Stimulated activated naive CD8-positive, alpha-beta T cell treated with anti-CD3 and anti-CD28 coated beads, Interleukin-15, amount 100 ng/mL, for 72 hours (primary cell): Measurements from ENCODE around the gene VSTM2L.
"Not testable (repeated sequence)": the region's sequence is repeated elsewhere in the genome, so short reads cannot be mapped to it uniquely, and the experiment has no call there.

Source experiments
- ATAC-seq: fragments of 150-1000 bp; cut with Tn5 transposase; 2 replicates; pipeline ENCODE4 v1.10.0; 2021; ENCODE audit warnings: mild to moderate bottlenecking, moderate library complexity
- DNase-seq, 2 donors: peaks; one replicate each; pipeline ENCODE4 v3.0.0; 2021 to 2022
- H3K27ac Mint-ChIP-seq, 2 donors: one replicate each; pipeline ENCODE4 v1.8.0; 2022; ENCODE audit warnings: mild to moderate bottlenecking in 2 of 2, mixed read lengths in 2 of 2, moderate library complexity in 2 of 2
- H3K27me3 Mint-ChIP-seq: one replicate; pipeline ENCODE4 v1.8.0; 2022; ENCODE audit warnings: mixed read lengths
- H3K4me1 Mint-ChIP-seq: one replicate; pipeline ENCODE4 v1.8.0; 2022; ENCODE audit warnings: mild to moderate bottlenecking, mixed read lengths
- H3K4me3 Mint-ChIP-seq, 2 donors: one replicate each; pipeline ENCODE4 v1.8.0; 2022; ENCODE audit warnings: mild to moderate bottlenecking in 2 of 2, mixed read lengths in 2 of 2, moderate library complexity in 1 of 2
- H3K9me3 Mint-ChIP-seq, 2 donors: one replicate each; pipeline ENCODE4 v1.8.0; 2022; ENCODE audit warnings: mixed read lengths in 2 of 2

The VSTM2L gene, protein sequence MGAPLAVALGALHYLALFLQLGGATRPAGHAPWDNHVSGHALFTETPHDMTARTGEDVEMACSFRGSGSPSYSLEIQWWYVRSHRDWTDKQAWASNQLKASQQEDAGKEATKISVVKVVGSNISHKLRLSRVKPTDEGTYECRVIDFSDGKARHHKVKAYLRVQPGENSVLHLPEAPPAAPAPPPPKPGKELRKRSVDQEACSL

DNA sequence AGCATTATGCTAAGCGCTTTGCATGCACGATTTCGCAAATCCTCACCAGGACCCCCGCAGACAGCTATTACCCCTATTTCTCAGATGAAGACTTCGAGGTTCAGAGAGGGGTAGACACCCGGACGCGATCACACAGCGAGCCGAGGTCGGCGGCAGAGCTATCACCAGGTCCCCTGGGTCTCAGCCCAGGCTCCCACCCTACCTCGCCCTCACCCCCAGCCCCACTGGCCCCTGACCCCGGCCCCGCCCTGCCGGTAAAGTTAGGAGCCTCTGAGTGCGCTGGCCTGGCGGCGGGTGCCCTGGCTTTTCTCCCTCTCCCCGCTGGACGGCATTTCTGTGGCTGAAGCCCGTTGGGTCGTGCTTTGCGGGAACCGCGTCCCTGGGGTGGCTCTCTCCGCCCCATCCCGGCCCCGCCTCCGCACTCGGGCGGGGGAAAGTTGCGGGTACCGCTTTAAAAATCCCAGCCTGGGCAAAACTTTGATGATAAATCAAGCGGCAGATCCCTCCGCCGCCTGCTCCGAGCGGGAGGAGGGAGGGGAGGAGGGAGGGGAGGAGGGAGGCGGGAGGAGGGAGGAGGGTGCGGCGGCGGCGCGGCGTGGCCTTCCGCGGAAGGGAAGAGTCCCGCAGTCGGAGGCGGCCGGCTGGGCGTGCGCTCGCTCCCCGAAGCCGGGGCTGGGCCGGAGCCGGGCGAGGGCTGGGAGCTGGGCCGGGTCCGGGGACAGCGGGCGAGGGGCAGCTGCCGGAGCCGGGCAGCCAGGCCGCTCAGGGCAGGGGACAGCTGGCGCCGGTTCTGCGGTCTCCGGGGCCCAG lies at the start of gene VSTM2L:
Gene VSTM2L (plus strand): TSS at position 624 of the 810 bp plus-strand sequence. CDS start 224 bp downstream, outside the sequence.
- Mint-ChIP-seq H3K27ac (peak within 1 kb of the TSS in 1 of 2 donors; percentile 77), H3K4me3 (peak within 1 kb of the TSS; percentile 50 to 69), H3K27me3 (peaks cover 83% of the 10 kb centered on the region), H3K4me1 (peaks cover 13% of the 10 kb centered on the region), H3K9me3 (no peaks in the 10 kb centered on the region)
- peak; percentile 21 for ATAC-seq
- no peak for DNase-seq

DNA sequence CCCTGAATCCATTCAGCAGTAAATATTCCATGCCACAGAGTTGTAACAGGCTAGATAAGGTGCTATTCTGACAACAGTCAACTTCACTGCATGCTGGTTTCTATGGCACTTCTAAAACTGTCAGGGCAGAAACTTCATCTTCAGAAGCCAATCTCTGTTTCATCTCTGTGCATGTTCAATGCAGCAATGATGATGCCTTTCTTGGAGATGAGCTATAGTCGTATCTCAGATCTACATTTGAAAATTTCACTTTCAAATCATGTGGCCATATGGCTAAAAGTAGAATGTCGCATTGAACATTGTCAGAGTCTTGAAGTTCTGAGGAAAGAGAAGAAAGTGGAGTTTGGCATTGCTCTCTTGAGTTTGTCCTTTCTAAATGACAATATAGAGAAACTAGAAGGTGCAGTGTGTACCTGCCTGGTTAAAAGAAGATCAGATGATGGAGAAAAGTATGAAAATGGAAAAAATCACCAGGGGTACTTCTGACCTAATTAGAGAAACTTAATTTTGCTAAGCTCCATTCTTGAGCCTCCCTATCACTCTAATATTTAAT lies 49.0 kb upstream of the VSTM2L start:
- H3K27ac Mint-ChIP-seq: peak overlapping the region in 1 of 2 donors; percentile 73
- H3K4me1 Mint-ChIP-seq: no peaks in the 10 kb centered on the region
- no peaks in the 10 kb centered on the region for H3K27me3 Mint-ChIP-seq
- ATAC-seq: no peak
- no peaks in the 10 kb centered on the region for H3K9me3 Mint-ChIP-seq
- no peak overlapping the region for H3K4me3 Mint-ChIP-seq
- no peak for DNase-seq

DNA sequence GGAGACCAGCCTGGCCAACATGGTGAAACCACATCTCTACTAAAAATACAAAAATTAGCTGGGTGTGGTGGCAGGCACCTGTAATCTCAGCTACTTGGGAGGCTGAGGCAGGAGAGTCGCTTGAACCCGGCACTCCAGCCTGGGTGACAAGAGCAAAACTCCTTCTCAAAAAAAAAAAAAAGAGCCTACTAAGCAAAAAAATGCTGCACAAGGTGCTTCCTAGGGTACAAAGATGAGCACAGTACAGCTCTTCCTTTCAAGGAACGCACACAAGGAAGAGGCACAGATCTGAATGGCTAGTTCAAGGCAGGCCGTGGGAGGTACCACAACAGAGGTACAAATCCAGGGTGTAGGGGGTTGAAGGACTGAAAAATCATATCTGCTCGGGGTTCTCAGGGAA lies 46.9 kb upstream of the VSTM2L start:
- H3K4me1 Mint-ChIP-seq, H3K9me3 Mint-ChIP-seq, ATAC-seq, H3K4me3 Mint-ChIP-seq, H3K27me3 Mint-ChIP-seq, DNase-seq: not testable (repeated sequence)
- peak overlapping the region; percentile 45 to 77 for H3K27ac Mint-ChIP-seq

DNA sequence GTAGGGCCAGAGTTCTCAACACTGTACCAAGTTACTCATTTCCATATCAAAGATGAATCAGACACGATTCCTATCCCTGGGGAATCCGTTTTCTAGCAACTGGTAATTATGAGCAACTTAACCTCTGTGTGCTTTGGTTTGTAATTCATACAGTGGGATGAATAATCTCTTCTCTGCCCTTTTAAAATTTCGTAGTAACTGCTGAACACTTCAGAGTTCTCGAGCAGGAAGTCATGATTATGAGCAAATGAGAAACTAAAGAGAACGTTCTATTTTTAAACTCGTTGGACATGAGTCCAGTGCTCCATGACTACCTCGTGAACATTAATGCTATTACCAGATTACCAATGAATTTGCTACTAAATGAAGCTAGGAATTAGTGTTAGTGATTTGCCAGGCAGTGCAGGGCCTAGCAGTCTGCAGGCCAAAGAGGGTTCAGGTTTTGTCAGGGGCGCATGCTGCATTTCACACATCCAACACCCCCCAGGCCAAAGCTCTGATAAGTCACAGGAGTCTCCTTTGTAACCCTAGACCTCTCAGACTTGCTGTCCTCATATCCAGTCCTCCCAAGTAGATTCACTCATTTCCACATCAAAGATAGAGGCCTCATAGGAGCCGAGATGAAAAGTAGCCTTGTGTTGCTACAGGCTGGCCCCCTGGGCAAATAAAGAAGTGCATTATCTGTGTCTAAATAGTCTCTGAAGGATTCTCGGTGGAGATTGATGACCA lies 45.8 kb upstream of the VSTM2L start:
- Mint-ChIP-seq H3K27ac (no peak overlapping the region), H3K4me3 (no peak overlapping the region), H3K9me3 (no peaks in the 10 kb centered on the region), H3K4me1 (no peaks in the 10 kb centered on the region), H3K27me3 (no peaks in the 10 kb centered on the region)
- ATAC-seq (no peak), DNase-seq (no peak)

DNA sequence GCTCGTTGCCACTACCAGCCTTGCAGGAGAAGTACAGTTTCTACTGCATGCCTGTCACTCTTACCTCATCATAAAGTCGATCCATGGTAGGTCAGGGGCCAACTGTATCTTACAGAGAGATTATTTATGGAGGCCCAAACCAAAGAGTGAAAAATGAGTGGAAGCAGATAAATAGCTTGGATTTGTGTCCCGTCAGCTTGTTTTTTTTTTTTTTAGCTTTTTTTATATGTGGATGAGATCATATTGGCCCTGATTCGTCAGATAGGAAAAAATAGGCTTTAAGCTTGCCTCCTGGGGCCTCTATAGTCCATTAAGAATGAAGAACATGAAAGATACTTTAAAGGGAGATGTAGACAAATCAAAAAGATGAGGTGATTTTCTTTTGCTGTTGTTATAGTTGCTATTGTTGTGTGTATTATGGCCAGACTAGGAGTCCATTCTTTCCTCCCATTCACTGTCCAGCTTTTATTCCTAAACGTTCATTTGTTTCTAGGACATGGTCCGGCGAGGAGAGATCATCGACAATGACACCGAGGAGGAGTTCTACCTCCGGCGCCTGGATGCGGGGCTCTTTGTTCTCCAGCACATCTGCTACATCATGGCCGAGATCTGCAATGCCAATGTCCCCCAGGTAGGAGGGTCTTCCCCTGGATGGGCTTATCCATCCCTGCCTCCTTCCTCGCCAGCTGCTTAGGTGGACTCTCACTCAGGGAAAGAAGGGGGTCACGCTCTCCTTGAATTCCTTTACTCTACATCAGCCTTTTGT lies 43.3 kb upstream of the VSTM2L start:
- no peaks in the 10 kb centered on the region for H3K4me1 Mint-ChIP-seq
- DNase-seq (no peak), ATAC-seq (no peak)
- no peak overlapping the region for H3K4me3 Mint-ChIP-seq
- H3K27ac Mint-ChIP-seq: no peak overlapping the region
- no peaks in the 10 kb centered on the region for H3K27me3 Mint-ChIP-seq
- H3K9me3 Mint-ChIP-seq: no peaks in the 10 kb centered on the region

DNA sequence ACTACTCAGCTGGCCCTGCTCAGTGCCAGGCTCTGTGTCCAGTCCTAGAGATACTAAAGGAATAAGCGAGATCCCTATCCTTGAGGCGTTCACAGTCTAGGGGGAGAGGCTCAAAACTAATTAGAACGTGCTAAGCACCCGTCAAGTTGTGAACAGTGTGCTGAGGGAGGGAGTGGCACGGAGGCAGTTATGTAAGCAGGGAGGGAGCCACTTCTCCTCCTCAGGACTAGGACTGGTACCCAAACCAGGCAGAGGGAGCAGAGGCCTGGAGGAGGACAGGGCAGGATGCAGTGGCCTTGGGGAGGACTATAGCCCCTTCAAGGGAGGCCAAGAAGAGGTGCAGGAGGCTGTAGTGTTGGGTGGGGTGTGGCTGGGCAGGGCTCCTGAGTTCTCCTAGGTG lies 39.6 kb upstream of the VSTM2L start:
- Mint-ChIP-seq H3K4me1 (no peaks in the 10 kb centered on the region), H3K4me3 (no peak overlapping the region), H3K27ac (peak overlapping the region in 1 of 2 donors; percentile 90), H3K27me3 (no peaks in the 10 kb centered on the region), H3K9me3 (no peaks in the 10 kb centered on the region)
- ATAC-seq (no peak), DNase-seq (no peak)

DNA sequence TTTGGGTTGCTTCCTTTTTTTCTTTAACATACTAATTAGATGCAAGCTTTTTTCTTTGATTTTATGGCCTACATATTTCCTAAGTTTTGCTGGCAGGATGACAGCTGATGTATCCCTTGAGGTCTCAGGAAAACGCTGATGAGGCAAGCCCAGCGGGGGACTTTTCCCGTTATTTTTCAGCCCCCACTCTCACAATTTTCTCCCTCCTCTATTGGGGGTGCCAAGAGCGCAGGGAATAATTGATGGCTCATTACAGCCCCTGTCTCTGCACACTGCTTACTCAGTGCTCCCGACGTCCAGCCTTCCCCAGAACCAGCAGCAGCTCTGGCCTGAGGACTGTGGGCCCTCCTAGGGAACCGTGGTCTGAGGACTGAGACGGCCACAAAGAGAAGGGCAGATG lies 38.6 kb upstream of the VSTM2L start:
- ATAC-seq (no peak), DNase-seq (no peak)
- Mint-ChIP-seq H3K4me1 (no peaks in the 10 kb centered on the region), H3K27me3 (no peaks in the 10 kb centered on the region), H3K9me3 (no peaks in the 10 kb centered on the region), H3K4me3 (no peak overlapping the region), H3K27ac (no peak overlapping the region)

DNA sequence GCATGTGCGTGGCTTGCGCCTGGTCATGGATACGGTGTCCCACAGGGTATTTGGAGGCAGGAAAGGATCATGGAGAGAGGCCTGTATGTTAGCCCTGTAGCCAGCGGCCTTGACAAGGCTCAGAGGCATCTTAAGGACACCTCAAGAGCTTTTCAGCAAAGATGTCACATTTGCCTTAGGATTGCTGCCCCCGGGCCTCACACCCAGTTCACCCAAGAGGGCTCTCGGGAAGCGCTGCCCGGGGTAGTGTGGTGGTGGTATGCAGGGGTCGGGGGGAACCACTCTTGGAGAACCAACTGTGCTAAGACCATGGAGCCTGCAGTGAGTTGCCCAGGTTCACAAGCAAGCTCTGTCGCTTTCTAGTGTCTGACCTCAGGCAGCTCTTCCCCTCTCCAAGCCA lies 36.9 kb upstream of the VSTM2L start:
- no peaks in the 10 kb centered on the region for H3K4me1 Mint-ChIP-seq
- H3K4me3 Mint-ChIP-seq: no peak overlapping the region
- H3K27me3 Mint-ChIP-seq: no peaks in the 10 kb centered on the region

DNA sequence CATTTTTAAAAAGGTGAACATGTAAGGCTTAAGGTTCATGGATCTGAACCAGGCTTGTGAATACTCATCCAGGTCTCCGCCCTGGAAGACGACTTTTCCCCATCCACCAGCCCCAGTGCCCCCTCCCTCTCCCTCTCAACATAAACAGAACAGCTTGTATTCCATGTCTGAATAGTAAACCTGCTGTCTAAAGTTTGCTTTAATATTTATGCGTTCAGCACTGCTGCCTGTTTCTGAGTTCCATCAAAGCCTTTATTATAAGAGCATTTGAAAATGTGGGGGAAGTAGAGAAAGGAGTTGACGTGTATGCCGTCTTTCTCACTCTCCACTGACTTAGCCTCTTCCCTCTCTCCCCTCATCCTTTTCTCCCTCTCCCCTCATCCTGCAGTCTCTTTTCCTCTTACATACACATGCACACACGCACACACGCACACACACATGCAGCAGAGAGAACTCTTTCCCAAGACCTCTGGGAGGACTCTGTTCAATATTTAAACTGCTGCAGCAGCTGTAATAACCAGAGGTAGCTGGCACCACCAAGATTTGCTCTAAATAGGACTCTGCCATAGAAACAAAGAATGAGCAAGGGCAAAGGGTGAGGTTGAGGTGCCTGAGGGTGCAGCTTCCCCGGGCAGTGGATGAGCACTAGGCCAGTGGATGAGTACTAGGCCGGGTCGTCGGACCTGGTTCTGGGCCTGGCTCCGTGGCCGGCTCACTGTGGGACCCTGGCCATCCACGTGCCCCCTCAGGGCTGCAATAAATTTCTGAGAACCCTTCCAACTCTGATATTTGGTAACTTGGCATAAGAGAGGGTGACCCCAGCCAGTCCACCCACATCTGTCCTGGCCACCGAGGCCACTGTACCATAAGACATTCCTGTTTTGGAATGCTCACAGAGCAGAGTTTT lies 35.4 kb upstream of the VSTM2L start:
- DNase-seq: no peak
- ATAC-seq: no peak
- H3K27ac Mint-ChIP-seq: no peak overlapping the region
- H3K27me3 Mint-ChIP-seq: no peaks in the 10 kb centered on the region
- no peak overlapping the region for H3K4me3 Mint-ChIP-seq
- no peaks in the 10 kb centered on the region for H3K4me1 Mint-ChIP-seq
- no peaks in the 10 kb centered on the region for H3K9me3 Mint-ChIP-seq

More for the DNA sequence above, 36.9 kb upstream of the VSTM2L start:
- Mint-ChIP-seq H3K9me3 (no peaks in the 10 kb centered on the region), H3K27ac (no peak overlapping the region)
- DNase-seq: no peak
- no peak for ATAC-seq

DNA sequence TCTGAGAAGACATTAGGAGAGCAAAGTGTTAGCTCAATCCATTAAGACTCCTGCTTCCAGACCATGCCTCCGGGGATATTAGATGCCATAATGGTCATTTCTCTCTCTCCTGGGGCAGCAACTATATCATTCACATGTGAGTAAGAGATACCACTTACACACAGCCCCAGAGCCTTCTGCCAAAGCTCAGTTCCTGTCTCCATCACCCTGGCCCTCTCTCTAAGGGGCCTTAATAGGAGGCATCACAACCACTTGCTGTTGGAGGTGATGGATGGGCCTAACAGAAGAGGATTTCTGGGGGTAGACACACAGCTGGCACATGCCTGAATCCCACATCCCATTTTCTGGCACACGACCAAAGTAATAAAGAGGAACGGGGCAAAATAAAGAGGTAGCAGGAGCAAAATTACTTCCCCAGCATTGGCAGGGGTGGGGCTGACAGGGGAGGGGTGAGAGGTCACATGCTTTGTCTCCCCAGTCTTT lies 34.0 kb upstream of the VSTM2L start:
- DNase-seq (no peak), ATAC-seq (no peak)
- H3K4me1 Mint-ChIP-seq: no peaks in the 10 kb centered on the region
- no peak overlapping the region for H3K4me3 Mint-ChIP-seq
- no peaks in the 10 kb centered on the region for H3K9me3 Mint-ChIP-seq
- H3K27me3 Mint-ChIP-seq: no peaks in the 10 kb centered on the region
- no peak overlapping the region for H3K27ac Mint-ChIP-seq

DNA sequence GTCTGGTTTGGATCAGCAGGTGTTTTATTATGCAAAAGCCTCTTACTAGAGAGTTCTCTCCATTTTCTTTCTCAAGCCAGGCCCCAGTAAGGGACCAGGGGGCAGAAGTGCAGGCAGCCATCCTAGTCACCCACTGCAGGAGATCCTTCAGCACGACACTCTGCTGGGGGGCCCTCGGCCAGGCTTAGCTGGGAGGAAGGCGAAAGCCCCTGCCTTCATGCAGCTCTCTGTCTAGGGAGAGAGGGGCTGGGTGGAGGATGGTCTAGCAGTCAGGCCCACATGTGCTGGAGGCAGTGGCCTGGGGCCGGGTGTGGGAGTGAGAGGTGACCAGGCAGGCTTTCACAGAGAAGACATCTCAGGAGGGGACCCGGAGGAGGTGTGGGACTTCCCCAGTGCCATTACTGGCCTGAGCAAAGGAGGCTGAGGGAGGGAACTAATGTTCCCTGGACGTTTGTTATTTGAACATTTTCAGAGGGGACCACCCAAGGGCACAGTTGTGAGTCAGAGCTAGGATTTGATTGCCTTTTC lies 33.5 kb upstream of the VSTM2L start:
- Mint-ChIP-seq H3K27me3 (no peaks in the 10 kb centered on the region), H3K4me3 (no peak overlapping the region), H3K9me3 (no peaks in the 10 kb centered on the region), H3K27ac (no peak overlapping the region), H3K4me1 (no peaks in the 10 kb centered on the region)
- ATAC-seq: no peak
- no peak for DNase-seq

DNA sequence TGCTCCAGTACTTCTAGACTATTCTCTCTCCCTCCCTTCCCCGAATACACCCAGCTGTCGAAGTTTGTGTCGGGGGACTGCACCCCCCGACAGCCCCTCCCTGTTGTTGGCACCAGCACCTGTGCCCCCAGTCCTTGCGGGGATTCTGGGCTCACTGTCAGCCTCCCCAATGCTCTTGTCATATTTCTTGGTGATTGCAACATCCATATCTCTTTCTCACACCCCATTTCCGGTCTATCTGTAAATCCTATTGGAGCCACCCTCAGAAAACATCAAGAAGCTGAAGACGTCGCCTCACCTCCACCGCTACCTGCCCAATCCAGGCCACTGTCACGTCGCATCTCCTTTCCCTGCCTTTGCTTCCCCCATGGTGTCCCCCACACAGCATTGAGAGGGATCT lies 32.6 kb upstream of the VSTM2L start:
- peak overlapping the region; percentile 19 to 71 for H3K27ac Mint-ChIP-seq
- H3K27me3 Mint-ChIP-seq: no peaks in the 10 kb centered on the region
- no peaks in the 10 kb centered on the region for H3K9me3 Mint-ChIP-seq

DNA sequence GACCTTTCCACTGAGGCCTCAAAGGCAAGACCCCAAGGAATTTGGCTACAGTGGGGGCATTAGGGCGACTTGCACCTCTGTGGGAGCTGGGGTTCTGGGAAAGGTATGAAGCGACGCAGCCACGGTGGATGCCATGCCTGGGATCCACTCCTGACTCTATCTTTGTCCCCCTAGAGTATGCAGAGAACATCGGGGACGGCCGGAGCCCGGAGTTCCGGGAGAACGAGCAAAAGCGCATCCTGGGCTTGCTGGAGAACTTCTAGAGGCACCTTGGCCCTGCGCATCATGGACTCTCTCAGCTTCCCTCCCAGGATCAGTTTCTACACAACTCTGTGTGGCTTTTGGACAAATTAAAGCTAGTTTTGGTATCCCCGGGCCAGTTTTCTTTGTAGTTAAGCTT lies 31.2 kb upstream of the VSTM2L start:
- H3K27ac Mint-ChIP-seq: no peak overlapping the region
- no peak for ATAC-seq
- H3K27me3 Mint-ChIP-seq: no peaks in the 10 kb centered on the region
- no peak for DNase-seq
- no peaks in the 10 kb centered on the region for H3K9me3 Mint-ChIP-seq
- H3K4me3 Mint-ChIP-seq: no peak overlapping the region
- H3K4me1 Mint-ChIP-seq: no peaks in the 10 kb centered on the region

More for the DNA sequence above, 32.6 kb upstream of the VSTM2L start:
- DNase-seq: no peak
- Mint-ChIP-seq H3K4me1 (no peaks in the 10 kb centered on the region), H3K4me3 (no peak overlapping the region)
- ATAC-seq: no peak

DNA sequence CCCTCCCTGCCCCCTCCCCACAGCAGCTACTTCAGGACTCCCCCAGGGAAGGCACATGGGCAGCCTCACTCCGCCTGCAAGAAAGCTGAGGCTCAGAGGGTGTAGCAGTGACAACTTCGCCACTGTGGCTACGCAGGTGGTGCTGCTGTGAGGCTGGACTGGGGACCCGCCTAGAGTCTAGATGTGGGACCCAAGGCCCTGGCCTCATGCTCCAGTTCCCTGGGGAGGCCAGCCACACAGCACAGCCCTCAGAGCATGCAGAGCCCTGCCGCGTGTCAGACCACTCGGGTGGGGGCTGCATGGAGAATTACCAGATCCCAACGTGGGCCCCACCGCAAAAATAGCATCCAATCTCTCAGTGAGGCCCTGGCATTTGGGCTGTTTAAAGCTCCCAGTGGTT lies 30.8 kb upstream of the VSTM2L start:
- ATAC-seq: no peak
- no peak for DNase-seq
- H3K4me1 Mint-ChIP-seq: no peaks in the 10 kb centered on the region
- H3K4me3 Mint-ChIP-seq: no peak overlapping the region
- no peak overlapping the region for H3K27ac Mint-ChIP-seq
- H3K9me3 Mint-ChIP-seq: no peaks in the 10 kb centered on the region
- H3K27me3 Mint-ChIP-seq: no peaks in the 10 kb centered on the region
